Left renal cortex interstitium (tissue), 4 donors: ENCODE data around the gene FXN. TPM values are rescaled to one million over a fixed set of nuclear protein-coding genes. Genes with fewer than 3 reads are reported as not detected.

Source experiments
- DNase-seq, 4 donors: peaks; one replicate each; pipeline ENCODE4 v3.0.0-alpha.2; 2013; ENCODE audit warnings: low read depth in 4 of 4, low spot score in 2 of 4, missing footprints in 1 of 4
- polyA plus RNA-seq, 4 donors: library from polyadenylated mRNA; unstranded; fragments of 120-200 nt; gene quantifications; one replicate each; pipeline ENCODE4 v1.2.1, GENCODE V29; 2013; ENCODE audit not compliant: insufficient read length in 4 of 4

The FXN gene
- polyA plus RNA-seq, 4 donors = 16.9 to 20.2 (median 19.7) TPM

GRCh38 chr9:69132361-69132760 is 96.8 kb downstream of the FXN start:
- no peak for DNase-seq

GRCh38 chr9:69134412-69134811 is 98.9 kb downstream of the FXN start:
- DNase-seq = no peak

DNA sequence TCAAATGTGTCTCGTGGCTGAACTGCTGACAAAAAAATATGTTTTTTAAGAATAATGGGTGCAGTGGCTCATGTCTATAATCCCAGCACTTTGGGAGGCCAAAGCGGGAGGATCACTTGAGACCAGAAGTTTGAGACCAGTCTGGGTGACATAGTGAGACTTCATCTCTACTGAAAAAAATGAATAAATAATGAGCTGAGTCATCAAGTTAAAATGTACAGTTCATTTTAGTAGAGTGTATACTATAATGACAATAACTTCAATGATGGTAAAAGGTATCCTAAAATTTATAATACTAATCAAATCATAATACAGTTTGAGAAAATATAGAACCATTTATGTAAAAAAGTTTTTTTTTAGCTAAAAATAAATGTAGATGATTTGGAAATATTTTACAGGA is 100.6 kb downstream of the FXN start:
- no peak for DNase-seq

GRCh38 chr9:69136779-69137178 is 101.2 kb downstream of the FXN start:
- peak in 1 of 4 donors; percentile 16 for DNase-seq

GRCh38 chr9:69137311-69137710 is 101.8 kb downstream of the FXN start:
- no peak for DNase-seq

DNA sequence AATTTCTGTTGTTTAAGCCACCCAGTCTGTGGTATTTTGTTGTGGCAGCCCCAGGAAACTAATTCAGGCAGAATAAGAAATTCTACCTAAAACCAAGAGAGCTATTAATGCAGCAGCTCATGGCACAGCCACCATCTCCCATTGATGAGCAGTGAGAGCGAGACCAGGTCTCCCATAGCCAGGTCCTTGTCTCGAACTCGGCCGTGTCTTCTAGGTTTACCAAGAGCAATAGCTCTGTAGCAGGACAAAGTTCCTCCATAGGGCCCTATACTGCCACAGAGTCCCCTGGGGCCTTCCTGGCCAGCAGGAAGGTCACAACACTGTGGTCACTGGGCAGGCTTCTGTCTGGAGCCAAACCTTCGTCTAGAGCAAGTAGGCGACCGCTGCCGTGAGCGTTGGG is 104.0 kb downstream of the FXN start:
- DNase-seq = no peak

GRCh38 chr9:69140123-69140735 is 104.7 kb downstream of the FXN start:
- no peak for DNase-seq

- no peak for DNase-seq
These were observed 106.3 kb downstream of the FXN start for GRCh38 chr9:69141851-69142250.

DNA sequence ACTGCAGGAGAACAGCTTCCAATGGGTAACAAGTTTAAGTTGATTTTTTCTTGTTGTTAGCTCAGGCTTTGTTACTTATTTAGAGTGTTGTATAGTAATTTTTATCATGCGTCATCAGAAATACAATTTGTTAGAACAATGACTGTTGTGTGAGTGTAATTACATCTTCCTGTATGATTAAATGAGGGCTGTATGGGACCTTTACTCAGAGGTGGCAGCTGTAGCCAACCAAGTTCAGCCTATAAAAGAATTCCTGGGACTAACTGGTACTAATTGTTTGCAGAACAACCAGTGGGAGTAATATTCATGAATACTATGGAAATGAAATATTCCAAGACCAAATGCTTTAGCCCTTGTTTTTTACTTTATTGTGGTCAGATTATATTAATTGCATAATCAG is 107.7 kb downstream of the FXN start:
- no peak for DNase-seq

DNA sequence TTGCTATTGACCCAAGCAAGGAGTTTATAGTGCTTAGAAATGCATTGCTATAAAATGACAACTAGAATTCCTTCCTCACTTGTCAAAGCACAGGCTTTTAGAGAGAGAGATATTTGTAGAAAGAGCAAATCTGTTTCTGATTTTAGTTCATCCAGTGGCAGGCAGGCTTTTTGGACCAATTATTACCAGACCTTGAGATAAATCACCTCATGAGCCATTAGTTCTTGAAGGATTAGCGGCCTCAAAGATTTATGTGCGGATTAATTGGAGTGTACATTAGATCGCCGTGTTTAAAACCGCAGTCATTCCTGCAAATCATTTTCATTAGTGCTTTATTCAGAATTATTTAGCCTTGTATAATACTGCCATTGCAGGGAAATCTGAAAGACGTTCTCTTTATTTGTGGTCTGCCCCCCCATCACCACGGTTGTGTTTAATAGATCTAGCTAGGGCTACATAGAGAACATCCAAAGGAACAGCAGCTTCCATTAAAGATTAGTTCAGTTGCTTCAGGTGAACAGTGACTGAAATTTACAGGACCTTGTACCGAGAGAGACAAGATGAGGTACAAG is 109.7 kb downstream of the FXN start:
- peak in 1 of 4 donors; percentile 18 for DNase-seq

GRCh38 chr9:69147041-69147834 is 111.7 kb downstream of the FXN start:
- no peak for DNase-seq

GRCh38 chr9:69149321-69149807 is 113.8 kb downstream of the FXN start:
- DNase-seq = no peak

Other genes starting within 250 kb of the FXN start
- gene PRKACG, start 21.6 kb upstream of the FXN start, polyA plus RNA-seq = not detected
- gene TJP2, start 138.5 kb downstream of the FXN start, polyA plus RNA-seq = 100 to 1,000 TPM in 2 of 4 donors, 10 to 100 TPM in 2; 82.8 to 108 (median 99.3) TPM